ENCODE measurements around the gene ADGRG6. TPM values are rescaled to one million over a fixed set of nuclear protein-coding genes. Genes with fewer than 3 reads are reported as not detected.

Gene ADGRG6
- total and polyA plus RNA-seq, 2 donors (not counting 1 experiment from before 2014, with no cell fraction given), result 0.03 TPM; not detected in 1

DNA sequence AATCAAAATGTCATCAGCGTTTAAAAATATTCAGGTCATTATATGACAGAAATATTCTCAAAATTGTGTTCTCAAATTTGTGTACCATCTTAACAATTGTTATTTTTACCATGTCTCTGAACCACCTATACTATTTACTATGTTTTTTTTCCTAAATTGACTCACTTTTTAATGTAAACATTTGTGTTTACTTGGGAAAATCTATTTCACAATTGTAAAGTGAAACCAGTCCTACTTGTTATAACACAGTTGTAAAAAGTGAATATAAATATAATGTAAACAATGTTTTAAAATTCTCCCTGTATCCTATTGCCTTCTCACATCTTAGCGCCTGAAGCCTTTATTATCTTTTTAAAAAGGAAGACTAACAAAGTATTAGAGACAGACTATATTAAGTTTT is 83.5 kb downstream of the ADGRG6 start:
- Histone ChIP-seq H3K36me3 (replicated peaks in 1 of 2; ENCODE audit: control extremely low read depth in 1 of 2, control insufficient read depth in 1 of 2, extremely low read depth in 1 of 2, insufficient read depth in 2 of 2, low read length in 1 of 2) (no peaks in the 10 kb centered on the region), H3K9me3 (ENCODE audit: control extremely low read depth in 1 of 3, control insufficient read depth in 2 of 3, insufficient read depth in 1 of 3, low read length in 2 of 3) (no peaks in the 10 kb centered on the region), H3K79me2 (ENCODE audit: control insufficient read depth, insufficient read depth, low read length) (no peaks in the 10 kb centered on the region), H3K4me2 (replicated peaks; ENCODE audit: low read depth, low read length, poor library complexity, severe bottlenecking) (no peak overlapping the region), H3K27ac (ENCODE audit: low read length in 2 of 2) (no peak overlapping the region), H3K27me3 (replicated peaks in 1 of 4; ENCODE audit: control extremely low read depth in 1 of 4, control insufficient read depth in 3 of 4, insufficient read depth in 4 of 4, low read length in 3 of 4) (no peaks in the 10 kb centered on the region), H3K4me3 (ENCODE audit: control extremely low read depth in 1 of 5, extremely low read depth in 1 of 5, insufficient read depth in 1 of 5, low read depth in 2 of 5, low read length in 4 of 5) (no peak overlapping the region), H4K20me1 (ENCODE audit: control insufficient read depth, insufficient read depth, low read length, poor library complexity, severe bottlenecking) (no peaks in the 10 kb centered on the region), H3K9ac (ENCODE audit: low read length) (no peak overlapping the region), H3K4me1 (ENCODE audit: control insufficient read depth in 2 of 2, insufficient read depth in 2 of 2, low read length in 2 of 2) (no peaks in the 10 kb centered on the region), H2AFZ (ENCODE audit: insufficient read depth, low read depth, low read length, poor library complexity, severe bottlenecking) (no peak overlapping the region)
- TF ChIP-seq EZH2 (IDR thresholded peaks at IDR 0.05; ENCODE audit: borderline replicate concordance, insufficient read depth, low read depth, low read length, poor library complexity, severe bottlenecking), result no peak
- TF ChIP-seq, protein P1, sequence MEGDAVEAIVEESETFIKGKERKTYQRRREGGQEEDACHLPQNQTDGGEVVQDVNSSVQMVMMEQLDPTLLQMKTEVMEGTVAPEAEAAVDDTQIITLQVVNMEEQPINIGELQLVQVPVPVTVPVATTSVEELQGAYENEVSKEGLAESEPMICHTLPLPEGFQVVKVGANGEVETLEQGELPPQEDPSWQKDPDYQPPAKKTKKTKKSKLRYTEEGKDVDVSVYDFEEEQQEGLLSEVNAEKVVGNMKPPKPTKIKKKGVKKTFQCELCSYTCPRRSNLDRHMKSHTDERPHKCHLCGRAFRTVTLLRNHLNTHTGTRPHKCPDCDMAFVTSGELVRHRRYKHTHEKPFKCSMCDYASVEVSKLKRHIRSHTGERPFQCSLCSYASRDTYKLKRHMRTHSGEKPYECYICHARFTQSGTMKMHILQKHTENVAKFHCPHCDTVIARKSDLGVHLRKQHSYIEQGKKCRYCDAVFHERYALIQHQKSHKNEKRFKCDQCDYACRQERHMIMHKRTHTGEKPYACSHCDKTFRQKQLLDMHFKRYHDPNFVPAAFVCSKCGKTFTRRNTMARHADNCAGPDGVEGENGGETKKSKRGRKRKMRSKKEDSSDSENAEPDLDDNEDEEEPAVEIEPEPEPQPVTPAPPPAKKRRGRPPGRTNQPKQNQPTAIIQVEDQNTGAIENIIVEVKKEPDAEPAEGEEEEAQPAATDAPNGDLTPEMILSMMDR (IDR thresholded peaks at IDR 0.05), result no peak
- ChIA-PET CTCF (no interaction called here), POLR2A (no interaction called here)
- intact Hi-C loops (cut with micrococcal nuclease), result no loop called here
- WGBS (ENCODE audit: insufficient coverage), result no CpG with 5 or more reads among the region's 2 CpGs
- H3K4me1 Mint-ChIP-seq, result no peaks in the 10 kb centered on the region
- no peak overlapping the region for H3K27ac Mint-ChIP-seq
- no peaks in the 10 kb centered on the region for H3K9me3 Mint-ChIP-seq (ENCODE audit: insufficient read depth)
- ATAC-seq (ENCODE audit: low read depth) (no peak), DNase-seq (no peak)
- no peaks in the 10 kb centered on the region for H3K27me3 Mint-ChIP-seq
- no peak overlapping the region for H3K4me3 Mint-ChIP-seq

DNA sequence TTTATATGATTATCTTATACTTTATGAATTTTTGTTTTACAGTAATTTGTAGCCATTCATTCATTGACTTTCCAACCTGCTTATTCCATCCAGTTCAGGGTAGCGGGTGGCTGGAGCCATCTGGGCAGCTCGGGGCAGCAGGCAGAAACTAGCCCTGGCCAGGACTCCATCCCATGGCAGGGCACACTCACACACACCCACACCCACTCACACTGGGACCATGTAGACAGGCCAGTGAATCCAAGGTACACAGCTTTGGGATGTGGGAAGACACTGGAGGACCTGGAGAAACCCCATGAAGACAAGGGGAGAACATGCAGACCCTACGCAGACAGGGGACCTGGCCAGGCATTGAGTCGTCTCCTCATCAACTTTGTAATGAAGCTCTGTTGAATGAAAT is 84.8 kb downstream of the ADGRG6 start:
- H4K20me1 ChIP-seq (ENCODE audit: control insufficient read depth, insufficient read depth, low read length, poor library complexity, severe bottlenecking), result no peaks in the 10 kb centered on the region
- H3K27me3 Mint-ChIP-seq, result no peaks in the 10 kb centered on the region
- no peaks in the 10 kb centered on the region for H3K4me1 Mint-ChIP-seq
- no peak overlapping the region for H3K4me2 ChIP-seq (replicated peaks; ENCODE audit: low read depth, low read length, poor library complexity, severe bottlenecking)
- H3K27ac Mint-ChIP-seq, result no peak overlapping the region
- H3K27ac ChIP-seq (ENCODE audit: low read length in 2 of 2), result no peak overlapping the region
- no peak overlapping the region for H3K9ac ChIP-seq (ENCODE audit: low read length)
- no peaks in the 10 kb centered on the region for H3K9me3 Mint-ChIP-seq (ENCODE audit: insufficient read depth)
- no peak overlapping the region for H3K4me3 Mint-ChIP-seq
- no peaks in the 10 kb centered on the region for H3K4me1 ChIP-seq (ENCODE audit: control insufficient read depth in 2 of 2, insufficient read depth in 2 of 2, low read length in 2 of 2)
- ATAC-seq (ENCODE audit: low read depth) (no peak), DNase-seq (no peak)
- no peak overlapping the region for H2AFZ ChIP-seq (ENCODE audit: insufficient read depth, low read depth, low read length, poor library complexity, severe bottlenecking)
- no peaks in the 10 kb centered on the region for H3K79me2 ChIP-seq (ENCODE audit: control insufficient read depth, insufficient read depth, low read length)
- TF ChIP-seq, protein P1 (IDR thresholded peaks at IDR 0.05), result no peak
- TF ChIP-seq EZH2 (IDR thresholded peaks at IDR 0.05; ENCODE audit: borderline replicate concordance, insufficient read depth, low read depth, low read length, poor library complexity, severe bottlenecking), result no peak
- H3K36me3 ChIP-seq (replicated peaks in 1 of 2; ENCODE audit: control extremely low read depth in 1 of 2, control insufficient read depth in 1 of 2, extremely low read depth in 1 of 2, insufficient read depth in 2 of 2, low read length in 1 of 2), result no peaks in the 10 kb centered on the region
- H3K27me3 ChIP-seq (replicated peaks in 1 of 4; ENCODE audit: control extremely low read depth in 1 of 4, control insufficient read depth in 3 of 4, insufficient read depth in 4 of 4, low read length in 3 of 4), result no peaks in the 10 kb centered on the region
- intact Hi-C loops (cut with micrococcal nuclease), result no loop called here
- no peaks in the 10 kb centered on the region for H3K9me3 ChIP-seq (ENCODE audit: control extremely low read depth in 1 of 3, control insufficient read depth in 2 of 3, insufficient read depth in 1 of 3, low read length in 2 of 3)
- POLR2A ChIA-PET, result no interaction called here
- CTCF ChIA-PET, result no interaction called here
- WGBS (ENCODE audit: insufficient coverage), result 90% methylated on average over 2 of the region's 4 CpGs
- H3K4me3 ChIP-seq (ENCODE audit: control extremely low read depth in 1 of 5, extremely low read depth in 1 of 5, insufficient read depth in 1 of 5, low read depth in 2 of 5, low read length in 4 of 5), result no peak overlapping the region

Data from B cell (primary cell).